Calu3 (cell line): ENCODE results near the gene NUDT8. TPM values are rescaled to one million over a fixed set of nuclear protein-coding genes. Genes with fewer than 3 reads are reported as not detected.

Experiments used
- total RNA-seq: library from RNA; stranded (reverse); gene quantifications from 2 replicates; pipeline ENCODE4 v1.2.3, GENCODE V29; 2022

Gene NUDT8
- total RNA-seq, 1 experiment from 2014 or later, result 9.7 TPM

Other genes with a start within 250 kb of the NUDT8 start
- 26.9 and 38.6 TPM in 2 replicates for gene RAD9A, start 238.0 kb downstream of the NUDT8 start, total RNA-seq
- 179 and 180 TPM in 2 replicates for gene PPP1CA, start 228.1 kb downstream of the NUDT8 start, total RNA-seq
- gene TBC1D10C, start 225.9 kb downstream of the NUDT8 start, total RNA-seq, result not detected in 2 replicates
- gene CARNS1, start 214.3 kb downstream of the NUDT8 start, total RNA-seq, result 0.10 TPM in 1 of 2 replicates, not detected in the other
- 44.3 and 47.5 TPM in 2 replicates for gene RPS6KB2, start 201.4 kb downstream of the NUDT8 start, total RNA-seq
- gene PTPRCAP, start 192.3 kb downstream of the NUDT8 start, total RNA-seq, result 0.51 and 1.3 TPM in 2 replicates
- gene CORO1B, start 186.5 kb downstream of the NUDT8 start, total RNA-seq, result 103 and 116 TPM in 2 replicates
- gene GPR152, start 177.2 kb downstream of the NUDT8 start, total RNA-seq, result not detected in 2 replicates
- 24.8 and 25.4 TPM in 2 replicates for gene CABP4, start 174.6 kb downstream of the NUDT8 start, total RNA-seq
- 31.9 and 33.2 TPM in 2 replicates for gene TMEM134, start 160.7 kb downstream of the NUDT8 start, total RNA-seq
- 44.0 and 48.4 TPM in 2 replicates for gene AIP, start 146.9 kb downstream of the NUDT8 start, total RNA-seq
- 70.5 and 84.1 TPM in 2 replicates for gene PITPNM1, start 124.6 kb downstream of the NUDT8 start, total RNA-seq
- gene CDK2AP2, start 121.8 kb downstream of the NUDT8 start, total RNA-seq, result 59.7 and 64.7 TPM in 2 replicates
- not detected in 2 replicates for gene CABP2, start 106.5 kb downstream of the NUDT8 start, total RNA-seq
- gene GSTP1, start 46.1 kb downstream of the NUDT8 start, total RNA-seq, result 777 and 838 TPM in 2 replicates
- 216 and 233 TPM in 2 replicates for gene NDUFV1, start 23.0 kb downstream of the NUDT8 start, total RNA-seq
- not detected in 2 replicates for gene TBX10, start 9.8 kb upstream of the NUDT8 start, total RNA-seq
- 0.83 and 2.0 TPM in 2 replicates for gene ACY3, start 20.8 kb upstream of the NUDT8 start, total RNA-seq
- gene ALDH3B2, start 44.7 kb upstream of the NUDT8 start, total RNA-seq, result 2.4 and 2.9 TPM in 2 replicates